HG03060 (cell line): ENCODE data around the gene FBXW4.
"Not testable (repeated sequence)": the region's sequence is repeated elsewhere in the genome, so short reads cannot be mapped to it uniquely, and the experiment has no call there.

Experiments used
- ATAC-seq: cut with Tn5 transposase; IDR thresholded peaks from one replicate; pipeline ENCODE4 v1.9.1; 2021; ENCODE audit warnings: low read depth, moderate number of reproducible peaks; ENCODE audit not compliant: unreplicated experiment

The FBXW4 gene

GRCh38 chr10:101663097-101663496 is 31.9 kb downstream of the FBXW4 start:
- no peak for ATAC-seq

GRCh38 chr10:101660256-101660655 is 34.7 kb downstream of the FBXW4 start:
- ATAC-seq, result no peak

GRCh38 chr10:101658975-101659374 is 36.0 kb downstream of the FBXW4 start:
- no peak for ATAC-seq

- no peak for ATAC-seq
Measured at GRCh38 chr10:101656890-101657289, 38.1 kb downstream of the FBXW4 start.

- no peak for ATAC-seq
Measured at GRCh38 chr10:101655570-101655969, 39.4 kb downstream of the FBXW4 start.

- ATAC-seq, result no peak
Measured at GRCh38 chr10:101653536-101653935, 41.4 kb downstream of the FBXW4 start.

GRCh38 chr10:101651336-101651735 is 43.6 kb downstream of the FBXW4 start:
- no peak for ATAC-seq

- no peak for ATAC-seq
Measured at GRCh38 chr10:101650863-101651262, 44.1 kb downstream of the FBXW4 start.

- no peak for ATAC-seq
Measured at GRCh38 chr10:101649525-101650085, 45.4 kb downstream of the FBXW4 start.

GRCh38 chr10:101647255-101647654 is 47.7 kb downstream of the FBXW4 start:
- ATAC-seq, result no peak

- no peak for ATAC-seq
Measured at GRCh38 chr10:101646364-101646763, 48.6 kb downstream of the FBXW4 start.

- no peak for ATAC-seq
Measured at GRCh38 chr10:101645659-101646058, 49.3 kb downstream of the FBXW4 start.

- no peak for ATAC-seq
Measured at GRCh38 chr10:101644002-101644401, 51.0 kb downstream of the FBXW4 start.

GRCh38 chr10:101643546-101643945 is 51.4 kb downstream of the FBXW4 start:
- no peak for ATAC-seq

- no peak for ATAC-seq
Measured at GRCh38 chr10:101639141-101639900, 55.6 kb downstream of the FBXW4 start.

GRCh38 chr10:101633510-101633909 is 61.5 kb downstream of the FBXW4 start:
- not testable (repeated sequence) for ATAC-seq

GRCh38 chr10:101631821-101632475 is 63.0 kb downstream of the FBXW4 start:
- ATAC-seq, result no peak

- ATAC-seq, result no peak
Measured at GRCh38 chr10:101630633-101630920, 64.4 kb downstream of the FBXW4 start.

- no peak for ATAC-seq
Measured at GRCh38 chr10:101629837-101630632, 64.9 kb downstream of the FBXW4 start.

- no peak for ATAC-seq
Measured at GRCh38 chr10:101625821-101626412, 69.1 kb downstream of the FBXW4 start.
